HepG2 (cell line): ENCODE results near the gene ELAVL3. TPM values are rescaled to one million over a fixed set of nuclear protein-coding genes. Genes with fewer than 3 reads are reported as not detected.

Source experiments
- BCL6 ChIP-seq: IDR thresholded peaks from 2 replicates; pipeline ENCODE4 v1.6.1; 2016; ENCODE audit warnings: missing genetic modification reagents, missing compliant biosample characterization
- EHMT2 ChIP-seq: fragments of 200-600 bp; sonication (generic); IDR thresholded peaks from 2 replicates; pipeline ENCODE4 v1.7.0; 2017; ENCODE audit warnings: antibody characterized with exemption, low read depth, low read length, borderline replicate concordance
- ERF ChIP-seq: IDR thresholded peaks from 2 replicates; pipeline ENCODE4 v1.6.1; 2018; ENCODE audit warnings: missing biosample characterization, missing genetic modification reagents
- FOXO1 ChIP-seq: sonication (generic); formaldehyde crosslinking; IDR thresholded peaks from 2 replicates; pipeline ENCODE4 v1.4.0; 2020; ENCODE audit warnings: missing genetic modification reagents
- GATAD2A ChIP-seq: IDR thresholded peaks from 2 replicates; pipeline ENCODE4 v1.6.1; 2016
- HES4 ChIP-seq: sonication (generic); formaldehyde crosslinking; IDR thresholded peaks from 2 replicates; pipeline ENCODE4 v1.9.0; 2021; ENCODE audit warnings: mild to moderate bottlenecking, missing genetic modification reagents, borderline replicate concordance
- MLXIP ChIP-seq: sonication (generic); formaldehyde crosslinking; IDR thresholded peaks from 2 replicates; pipeline ENCODE4 v1.9.0; 2021; ENCODE audit warnings: missing genetic modification reagents, borderline replicate concordance
- ZNF124 ChIP-seq: sonication (generic); formaldehyde crosslinking; IDR thresholded peaks from 2 replicates; pipeline ENCODE4 v1.4.0; 2020; ENCODE audit warnings: missing genetic modification reagents
- ZNF235 ChIP-seq: sonication (generic); formaldehyde crosslinking; IDR thresholded peaks from 2 replicates; pipeline ENCODE4 v1.8.1; 2023; ENCODE audit warnings: mild to moderate bottlenecking, missing genetic modification reagents, borderline replicate concordance
- ZNF639 ChIP-seq: conservative IDR thresholded peaks from 2 replicates; pipeline ENCODE4 v1.6.1; 2018; ENCODE audit warnings: missing genetic modification reagents
- ZNF75D ChIP-seq: sonication (generic); formaldehyde crosslinking; IDR thresholded peaks from 2 replicates; pipeline ENCODE4 v1.8.1; 2023; ENCODE audit warnings: missing genetic modification reagents, mild to moderate bottlenecking, borderline replicate concordance
- ZNF776 ChIP-seq: sonication (generic); formaldehyde crosslinking; IDR thresholded peaks from 2 replicates; pipeline ENCODE4 v1.4.0; 2020; ENCODE audit warnings: mild to moderate bottlenecking, missing genetic modification reagents
- ZNF781 ChIP-seq: sonication (generic); formaldehyde crosslinking; IDR thresholded peaks from 2 replicates; pipeline ENCODE4 v1.5.1; 2020; ENCODE audit warnings: borderline replicate concordance, mild to moderate bottlenecking, missing genetic modification reagents; ENCODE audit errors: not compliant biosample characterization
- polyA plus RNA-seq, 8 experiments: library from polyadenylated mRNA; depleted of rRNA in 3 of 8; stranded (reverse) in 7 of 8; unstranded in 1 of 8; fragments of >200 nt; fragmentation: Illumina TruSeq in 4 of 8; extraction: Trizol in 4 of 8; gene quantifications; 2 replicates each; pipeline versions ENCODE4 v1.2.1 to v1.2.3, GENCODE V29; 2011 to 2016; ENCODE audit warnings: low read depth in 4 of 8, missing spikeins in 1 of 8, mixed read lengths in 1 of 8; ENCODE audit not compliant: insufficient read depth in 1 of 8
- total RNA-seq, 5 experiments: library from RNA; depleted of rRNA; stranded (reverse); fragments of >200 nt; fragmentation: Illumina TruSeq; extraction: Trizol; gene quantifications; 2 replicates each; pipeline ENCODE4 v1.2.3, GENCODE V29; 2016; ENCODE audit warnings: low read depth in 1 of 5

The ELAVL3 gene
- total and polyA plus RNA-seq, 2 of the 13 experiments (the other 11 are each of a cell fraction or from before 2014, with no cell fraction given) = 0.03 TPM; not detected in 1

- TF ChIP-seq ZNF776 (CRISPR knock-in tag) = no peak
- TF ChIP-seq ZNF639 (CRISPR knock-in tag) = peak; percentile 87; the same call in 1 of the 2 replicates
- no peak for TF ChIP-seq EHMT2
- no peak for TF ChIP-seq FOXO1 (CRISPR knock-in tag)
- peak; percentile 21 for TF ChIP-seq ZNF781 (CRISPR knock-in tag)
- TF ChIP-seq ZNF124 (CRISPR knock-in tag) = peak; percentile 41
- no peak; the same call in 1 of the 2 replicates for TF ChIP-seq GATAD2A (CRISPR knock-in tag)
- TF ChIP-seq ZNF235 = no peak
- no peak; the same call in 1 of the 2 replicates for TF ChIP-seq MLXIP (CRISPR knock-in tag)
- peak; percentile 63 for TF ChIP-seq BCL6 (CRISPR knock-in tag)
- no peak for TF ChIP-seq ZNF75D
- no peak for TF ChIP-seq HES4 (CRISPR knock-in tag)
- TF ChIP-seq ERF = peak; percentile 35; the same call in 1 of the 2 replicates
Measured at GRCh38 chr19:11435057-11435832, 45.6 kb downstream of the ELAVL3 start, which contains the start of the genes ODAD3 and PRKCSH (continued).
